AG04450 (cell line): ENCODE results near the gene TNRC6B. TPM values are rescaled to one million over a fixed set of nuclear protein-coding genes. Genes with fewer than 3 reads are reported as not detected.
"Not testable (repeated sequence)": the region's sequence is repeated elsewhere in the genome, so short reads cannot be mapped to it uniquely, and the experiment has no call there.

Experiments
- CTCF ChIA-PET: fragments of 300-600, 350-600 bp; formaldehyde crosslinking; extraction: SDS; loops from one replicate; lab custom pipeline; 2022; ENCODE audit warnings: antibody characterized with exemption, inconsistent platforms; lab: Charles Lee
- POLR2A ChIA-PET: fragments of 350-600 bp; formaldehyde crosslinking; extraction: SDS; loops from one replicate; lab custom pipeline; 2021; ENCODE audit warnings: antibody characterized with exemption, inconsistent platforms; lab: Yijun Ruan, JAX
- DNase-seq: peaks from one replicate; pipeline ENCODE4 v3.0.0-alpha.2; 2011; ENCODE audit warnings: low read depth, low spot score
- H3K27ac ChIP-seq: one replicate; pipeline ENCODE4 v1.5.1; 2012; ENCODE audit warnings: low read depth, low read length, control low read depth
- H3K27me3 ChIP-seq: one replicate; pipeline ENCODE4 v1.6.0; 2012; ENCODE audit warnings: low read length; ENCODE audit not compliant: control insufficient read depth, insufficient read depth
- H3K4me3 ChIP-seq: 2 replicates; pipeline ENCODE4 v1.5.1; 2011; ENCODE audit warnings: mild to moderate bottlenecking, low read depth, low read length, control low read depth
- H3K9me3 ChIP-seq: 2 replicates; pipeline ENCODE4 v1.5.1; 2012; ENCODE audit warnings: low read length; ENCODE audit not compliant: control insufficient read depth, insufficient read depth
- CTCF ChIP-seq: IDR thresholded peaks from 2 replicates; pipeline ENCODE4 v1.5.1; 2011; ENCODE audit warnings: low read depth, low read length, control low read depth, inconsistent platforms
- polyA plus RNA-seq: library from polyadenylated mRNA; depleted of rRNA; stranded (reverse); fragments of >200 nt; gene quantifications from 2 replicates; pipeline ENCODE4 v1.2.3, GENCODE V29; 2011

Gene TNRC6B
- polyA plus RNA-seq, 1 experiment: 6.6 TPM

GRCh38 chr22:40310081-40310767 is 132.5 kb downstream of the TNRC6B start:
- POLR2A ChIA-PET: interaction anchor here (0.5 to 1.4 kb wide), 4 partner anchors 21 to 266 kb away, joined by 3 to 10 read pairs (median 4); partner anchors contain the start of gene TNRC6B
- peak overlapping the region; percentile 35 for H3K4me3 ChIP-seq
- CTCF ChIA-PET: interaction anchor here (2.3 kb wide), 1 partner anchor 38 kb away, joined by 11 read pairs; no protein-coding TSS in a partner anchor
- H3K9me3 ChIP-seq: no peaks in the 10 kb centered on the region
- peak overlapping the region; percentile 74 for H3K27ac ChIP-seq
- H3K27me3 ChIP-seq: no peaks in the 10 kb centered on the region
- no peak for TF ChIP-seq CTCF
- DNase-seq: peak; percentile 84

- H3K27ac ChIP-seq: peak overlapping the region; percentile 74
- CTCF ChIA-PET: interaction anchor here (2.3 kb wide), 1 partner anchor 37 kb away, joined by 11 read pairs; no protein-coding TSS in a partner anchor
- H3K9me3 ChIP-seq: no peaks in the 10 kb centered on the region
- H3K4me3 ChIP-seq: peak overlapping the region; percentile 35
- POLR2A ChIA-PET: interaction anchor here (0.8 to 1.4 kb wide), 2 partner anchors 133 to 267 kb away, joined by 3 read pairs; partner anchors contain the start of gene TNRC6B
- no peak for TF ChIP-seq CTCF
- no peak for DNase-seq
- H3K27me3 ChIP-seq: no peaks in the 10 kb centered on the region
These were observed 133.0 kb downstream of the TNRC6B start for GRCh38 chr22:40310768-40311120.

- H3K4me3 ChIP-seq, CTCF ChIA-PET, POLR2A ChIA-PET, DNase-seq, H3K27me3 ChIP-seq, H3K9me3 ChIP-seq, H3K27ac ChIP-seq: not testable (repeated sequence)
These were observed 133.9 kb downstream of the TNRC6B start for GRCh38 chr22:40311646-40312045.

- Histone ChIP-seq H3K27ac (no peak overlapping the region), H3K9me3 (no peaks in the 10 kb centered on the region), H3K4me3 (no peak overlapping the region), H3K27me3 (no peaks in the 10 kb centered on the region)
- TF ChIP-seq CTCF: no peak
- CTCF ChIA-PET: no interaction called here
- no peak for DNase-seq
- POLR2A ChIA-PET: no interaction called here
These were observed 134.3 kb downstream of the TNRC6B start for GRCh38 chr22:40312050-40312449.

GRCh38 chr22:40313007-40313406 is 135.3 kb downstream of the TNRC6B start:
- POLR2A ChIA-PET: no interaction called here
- TF ChIP-seq CTCF: no peak

More at GRCh38 chr22:40313007-40313406, 135.3 kb downstream of the TNRC6B start:
- CTCF ChIA-PET: no interaction called here
- Histone ChIP-seq H3K4me3 (no peak overlapping the region), H3K9me3 (no peaks in the 10 kb centered on the region), H3K27me3 (no peaks in the 10 kb centered on the region), H3K27ac (no peak overlapping the region)
- no peak for DNase-seq
